ENCODE results near the gene FAF2. TPM values are rescaled to one million over a fixed set of nuclear protein-coding genes. Genes with fewer than 3 reads are reported as not detected.
A peak's percentile ranks its signal among the peaks of the same experiment; 100 is the strongest.

FAF2 gene
- total RNA-seq, 2 experiments from 2014 or later: 27.5 to 30.1 TPM

- POLR2A ChIA-PET: interaction anchor here (1.0 kb wide), 1 partner anchor 128 kb away, joined by 3 read pairs; no protein-coding TSS in a partner anchor
- intact Hi-C loops (cut with DNase I, micrococcal nuclease): loop anchor here (5.0 kb wide), 3 partner anchors 123 to 682 kb away; partner anchors contain the start of gene RNF44 (in 1 of the 2)
- TF ChIP-seq, protein P1, sequence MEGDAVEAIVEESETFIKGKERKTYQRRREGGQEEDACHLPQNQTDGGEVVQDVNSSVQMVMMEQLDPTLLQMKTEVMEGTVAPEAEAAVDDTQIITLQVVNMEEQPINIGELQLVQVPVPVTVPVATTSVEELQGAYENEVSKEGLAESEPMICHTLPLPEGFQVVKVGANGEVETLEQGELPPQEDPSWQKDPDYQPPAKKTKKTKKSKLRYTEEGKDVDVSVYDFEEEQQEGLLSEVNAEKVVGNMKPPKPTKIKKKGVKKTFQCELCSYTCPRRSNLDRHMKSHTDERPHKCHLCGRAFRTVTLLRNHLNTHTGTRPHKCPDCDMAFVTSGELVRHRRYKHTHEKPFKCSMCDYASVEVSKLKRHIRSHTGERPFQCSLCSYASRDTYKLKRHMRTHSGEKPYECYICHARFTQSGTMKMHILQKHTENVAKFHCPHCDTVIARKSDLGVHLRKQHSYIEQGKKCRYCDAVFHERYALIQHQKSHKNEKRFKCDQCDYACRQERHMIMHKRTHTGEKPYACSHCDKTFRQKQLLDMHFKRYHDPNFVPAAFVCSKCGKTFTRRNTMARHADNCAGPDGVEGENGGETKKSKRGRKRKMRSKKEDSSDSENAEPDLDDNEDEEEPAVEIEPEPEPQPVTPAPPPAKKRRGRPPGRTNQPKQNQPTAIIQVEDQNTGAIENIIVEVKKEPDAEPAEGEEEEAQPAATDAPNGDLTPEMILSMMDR (IDR thresholded peaks at IDR 0.05): no peak
These were observed 33.5 kb upstream of the FAF2 start for GRCh38 chr5:176414704-176415103.

DNA sequence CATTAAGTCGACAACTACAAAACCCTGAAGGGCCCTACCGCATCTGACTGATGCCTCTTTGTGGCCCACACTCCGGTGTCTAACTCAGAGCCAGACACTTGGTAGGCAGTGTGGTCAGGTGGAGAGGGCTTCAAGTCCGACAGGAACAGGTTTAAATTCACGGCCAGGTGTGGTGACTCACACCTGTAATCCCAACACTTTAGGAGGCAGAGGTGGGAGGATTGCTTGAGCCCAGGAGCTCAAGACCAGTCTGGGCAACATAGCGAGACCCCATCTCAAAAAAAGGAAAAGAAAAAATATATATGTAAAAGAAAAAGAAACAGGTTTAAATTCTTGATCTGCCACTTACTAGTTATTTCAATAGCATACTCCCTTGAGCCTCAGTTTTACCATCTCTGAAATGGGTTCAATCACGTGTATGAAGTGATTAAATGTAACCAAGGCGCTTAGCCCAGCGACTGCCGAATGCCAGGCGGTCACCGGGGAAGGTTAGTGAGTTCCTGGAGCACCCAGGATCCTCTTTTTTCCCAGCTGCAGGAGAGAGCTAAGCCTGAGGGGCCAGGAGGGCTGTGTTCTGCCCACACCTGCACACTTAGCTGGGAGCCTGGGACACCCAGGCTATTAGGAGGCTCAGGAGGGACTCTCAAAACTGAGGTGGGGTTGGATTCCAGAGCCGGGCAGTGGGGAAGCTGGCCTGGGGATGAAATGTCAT is 32.8 kb upstream of the FAF2 start:
- DNase-seq (peak in 2 of 14 experiments; percentile 9 to 24), ATAC-seq (ENCODE audit: poor library complexity) (no peak)
- no peaks in the 10 kb centered on the region for H3K9me3 Mint-ChIP-seq
- ChIA-PET CTCF (interaction anchor here (0.6 to 3.7 kb wide), 3 partner anchors 32 to 182 kb away, joined by 3 to 37 read pairs (median 29); partner anchors contain the start of genes FAF2 and RNF44), POLR2A (interaction anchor here (0.7 to 3.6 kb wide), 7 partner anchors 24 to 170 kb away, joined by 3 to 40 read pairs (median 6); partner anchors contain the start of genes KIAA1191 and RNF44)
- Histone ChIP-seq H3K36me3 (ENCODE audit: insufficient read depth, low read length) (peaks cover 5% of the 10 kb centered on the region), H3K9me3 (ENCODE audit: control insufficient read depth in 1 of 2, insufficient read depth in 1 of 2, low read length in 2 of 2) (no peaks in the 10 kb centered on the region), H3K27ac (ENCODE audit: low read depth in 1 of 2, low read length in 2 of 2) (peak overlapping the region; percentile 36 to 61), H3K4me1 (ENCODE audit: insufficient read depth, low read length) (peaks cover 37% of the 10 kb centered on the region), H3K27me3 (ENCODE audit: control insufficient read depth in 1 of 2, insufficient read depth in 2 of 2, low read length in 2 of 2) (no peaks in the 10 kb centered on the region), H3K4me3 (ENCODE audit: low read length) (peak overlapping the region; percentile 65)
- H3K36me3 Mint-ChIP-seq (ENCODE audit: low read depth): peaks cover 17% of the 10 kb centered on the region
- peak overlapping the region; percentile 86 for H3K27ac Mint-ChIP-seq
- intact Hi-C loops (cut with DNase I, micrococcal nuclease): loop anchor here (5.0 kb wide), 2 partner anchors 122 to 242 kb away; partner anchors contain the start of gene RNF44 (in 1 of the 2)
- H3K27me3 Mint-ChIP-seq: no peaks in the 10 kb centered on the region
- H3K4me1 Mint-ChIP-seq (ENCODE audit: low read depth): peaks cover 48% of the 10 kb centered on the region
- H3K4me3 Mint-ChIP-seq: peak overlapping the region; percentile 89
- TF ChIP-seq, protein P1 (IDR thresholded peaks at IDR 0.05): no peak

More at GRCh38 chr5:176414704-176415103, 33.5 kb upstream of the FAF2 start:
- Mint-ChIP-seq H3K4me3 (peak overlapping the region; percentile 89), H3K9me3 (no peaks in the 10 kb centered on the region), H3K4me1 (ENCODE audit: low read depth) (peaks cover 48% of the 10 kb centered on the region), H3K36me3 (ENCODE audit: low read depth) (peaks cover 24% of the 10 kb centered on the region), H3K27me3 (no peaks in the 10 kb centered on the region), H3K27ac (peak overlapping the region; percentile 86)
- H3K9me3 ChIP-seq (ENCODE audit: control insufficient read depth in 1 of 2, insufficient read depth in 1 of 2, low read length in 2 of 2): no peaks in the 10 kb centered on the region
- peaks cover 10% of the 10 kb centered on the region for H3K36me3 ChIP-seq (ENCODE audit: insufficient read depth, low read length)
- H3K4me3 ChIP-seq (ENCODE audit: low read length): peak overlapping the region; percentile 65
- CTCF ChIA-PET: interaction anchor here (3.7 kb wide), 1 partner anchor 33 kb away, joined by 29 read pairs; the partner anchor contains the start of gene FAF2
- ATAC-seq (ENCODE audit: poor library complexity) (no peak), DNase-seq (peak in 1 of 14 experiments; percentile 4)
- H3K4me1 ChIP-seq (ENCODE audit: insufficient read depth, low read length): peaks cover 37% of the 10 kb centered on the region
- no peaks in the 10 kb centered on the region for H3K27me3 ChIP-seq (ENCODE audit: control insufficient read depth in 1 of 2, insufficient read depth in 2 of 2, low read length in 2 of 2)
- H3K27ac ChIP-seq (ENCODE audit: low read depth in 1 of 2, low read length in 2 of 2): peak overlapping the region in 1 of 2 donors; percentile 36
